Measurements from ENCODE around the gene ARPC5.

Gene ARPC5

DNA sequence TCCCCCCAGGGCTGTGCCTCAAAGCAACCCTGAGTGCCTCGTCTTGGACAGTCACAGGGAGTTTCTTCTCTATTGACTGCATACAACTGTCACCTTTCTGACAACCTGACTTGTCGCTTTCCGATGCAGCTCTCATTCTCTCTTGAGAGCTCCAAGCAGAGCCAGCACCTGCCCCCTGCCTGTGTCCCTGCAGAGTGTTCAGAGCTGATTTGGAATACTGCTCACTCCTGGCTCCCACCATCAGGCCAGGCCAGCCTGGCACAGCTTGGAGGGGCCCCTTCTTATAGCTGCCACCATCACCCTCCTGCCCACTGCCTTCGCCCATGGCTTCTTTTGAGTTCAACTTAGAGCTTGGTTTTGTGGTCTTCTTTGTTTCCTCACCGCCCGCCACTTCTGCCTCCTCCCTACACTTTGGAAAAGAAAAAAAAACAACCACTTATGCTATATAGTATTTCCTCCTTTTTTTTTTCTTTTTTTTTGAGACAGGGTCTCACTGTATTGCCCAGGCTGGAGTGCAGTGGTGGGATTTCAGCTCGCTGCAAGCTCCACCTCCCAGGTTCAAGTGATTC lies 57.6 kb downstream of the ARPC5 start:
- peaks cover 4% of the 10 kb centered on the region for H3K4me1 ChIP-seq (ENCODE audit: control insufficient read depth, insufficient read depth, low read length)
- H3K36me3 ChIP-seq (ENCODE audit: control insufficient read depth, insufficient read depth, low read length), result no peaks in the 10 kb centered on the region
- H3K9ac ChIP-seq (ENCODE audit: low read depth, low read length), result no peak overlapping the region
- H3K4me3 ChIP-seq (ENCODE audit: low read depth, low read length), result no peak overlapping the region
- H3K27me3 ChIP-seq (ENCODE audit: control insufficient read depth, insufficient read depth, low read length), result no peaks in the 10 kb centered on the region
- H3K9me3 ChIP-seq (ENCODE audit: control insufficient read depth, insufficient read depth, low read length), result no peaks in the 10 kb centered on the region

- peaks cover 4% of the 10 kb centered on the region for H3K4me1 ChIP-seq (ENCODE audit: control insufficient read depth, insufficient read depth, low read length)
- H3K9ac ChIP-seq (ENCODE audit: low read depth, low read length), result no peak overlapping the region
Measured at GRCh38 chr1:183576537-183576936, 59.0 kb downstream of the ARPC5 start.

GRCh38 chr1:183575606-183576005 lies 60.0 kb downstream of the ARPC5 start:
- Histone ChIP-seq H3K27me3 (ENCODE audit: control insufficient read depth, insufficient read depth, low read length) (no peaks in the 10 kb centered on the region), H3K36me3 (ENCODE audit: control insufficient read depth, insufficient read depth, low read length) (no peaks in the 10 kb centered on the region), H3K9me3 (ENCODE audit: control insufficient read depth, insufficient read depth, low read length) (no peaks in the 10 kb centered on the region), H3K4me1 (ENCODE audit: control insufficient read depth, insufficient read depth, low read length) (peaks cover 4% of the 10 kb centered on the region), H3K9ac (ENCODE audit: low read depth, low read length) (no peak overlapping the region), H3K4me3 (ENCODE audit: low read depth, low read length) (no peak overlapping the region)

More at GRCh38 chr1:183576537-183576936, 59.0 kb downstream of the ARPC5 start:
- no peaks in the 10 kb centered on the region for H3K9me3 ChIP-seq (ENCODE audit: control insufficient read depth, insufficient read depth, low read length)
- no peaks in the 10 kb centered on the region for H3K27me3 ChIP-seq (ENCODE audit: control insufficient read depth, insufficient read depth, low read length)
- no peak overlapping the region for H3K4me3 ChIP-seq (ENCODE audit: low read depth, low read length)
- no peaks in the 10 kb centered on the region for H3K36me3 ChIP-seq (ENCODE audit: control insufficient read depth, insufficient read depth, low read length)

GRCh38 chr1:183572721-183573120 lies 62.9 kb downstream of the ARPC5 start:
- no peak overlapping the region for H3K4me3 ChIP-seq (ENCODE audit: low read depth, low read length)
- no peaks in the 10 kb centered on the region for H3K36me3 ChIP-seq (ENCODE audit: control insufficient read depth, insufficient read depth, low read length)
- no peaks in the 10 kb centered on the region for H3K9me3 ChIP-seq (ENCODE audit: control insufficient read depth, insufficient read depth, low read length)
- no peaks in the 10 kb centered on the region for H3K4me1 ChIP-seq (ENCODE audit: control insufficient read depth, insufficient read depth, low read length)
- no peaks in the 10 kb centered on the region for H3K27me3 ChIP-seq (ENCODE audit: control insufficient read depth, insufficient read depth, low read length)
- H3K9ac ChIP-seq (ENCODE audit: low read depth, low read length), result no peak overlapping the region

GRCh38 chr1:183571678-183572268 lies 63.8 kb downstream of the ARPC5 start:
- H3K4me3 ChIP-seq (ENCODE audit: low read depth, low read length), result no peak overlapping the region
- no peaks in the 10 kb centered on the region for H3K9me3 ChIP-seq (ENCODE audit: control insufficient read depth, insufficient read depth, low read length)
- no peak overlapping the region for H3K9ac ChIP-seq (ENCODE audit: low read depth, low read length)
- H3K27me3 ChIP-seq (ENCODE audit: control insufficient read depth, insufficient read depth, low read length), result no peaks in the 10 kb centered on the region
- H3K36me3 ChIP-seq (ENCODE audit: control insufficient read depth, insufficient read depth, low read length), result no peaks in the 10 kb centered on the region
- no peaks in the 10 kb centered on the region for H3K4me1 ChIP-seq (ENCODE audit: control insufficient read depth, insufficient read depth, low read length)
